RWPE1 (cell line): ENCODE data around the gene FOCAD.

ENCODE experiments used
- CTCF ChIA-PET: fragments of 350-600 bp; sonication (Branson Sonifier 250); formaldehyde crosslinking; extraction: SDS; loops from one replicate; lab custom pipeline; 2021; lab: Yijun Ruan, JAX
- POLR2A ChIA-PET: fragments of 400-600 bp; formaldehyde crosslinking; extraction: SDS; loops from one replicate; lab custom pipeline; 2020; ENCODE audit warnings: antibody characterized with exemption; ENCODE audit not compliant: low non-redundant PET; lab: Yijun Ruan, JAX
- DNase-seq: peaks from one replicate; pipeline ENCODE4 v3.0.0; 2012; ENCODE audit warnings: low spot score
- H3K27ac ChIP-seq: fragments of 450-650 bp; 2 replicates; pipeline ENCODE4 v1.5.1; 2017
- CTCF ChIP-seq: fragments of 450-650 bp; conservative IDR thresholded peaks from 2 replicates; pipeline ENCODE4 v1.5.1; 2017; ENCODE audit warnings: low read depth, mild to moderate bottlenecking

Gene FOCAD

GRCh38 chr9:20788526-20789451 is 104.7 kb downstream of the FOCAD start:
- H3K27ac ChIP-seq = no peak overlapping the region
- ChIA-PET CTCF (interaction anchor here (0.5 kb wide), 1 partner anchor 147 kb away, joined by 3 read pairs; no protein-coding TSS in a partner anchor), POLR2A (no interaction called here)
- TF ChIP-seq CTCF = no peak
- DNase-seq = no peak

GRCh38 chr9:20790721-20791120 is 106.7 kb downstream of the FOCAD start:
- no peak overlapping the region for H3K27ac ChIP-seq
- no peak for DNase-seq
- ChIA-PET CTCF (no interaction called here), POLR2A (no interaction called here)
- TF ChIP-seq CTCF = no peak

- ChIA-PET CTCF (interaction anchor here (0.6 kb wide), 1 partner anchor 239 kb away, joined by 3 read pairs; no protein-coding TSS in a partner anchor), POLR2A (no interaction called here)
- no peak for DNase-seq
- H3K27ac ChIP-seq = no peak overlapping the region
- no peak for TF ChIP-seq CTCF
These were observed 107.6 kb downstream of the FOCAD start for GRCh38 chr9:20791682-20792081.

- ChIA-PET POLR2A (no interaction called here), CTCF (interaction anchor here (0.6 kb wide), 1 partner anchor 65 kb away, joined by 3 read pairs; no protein-coding TSS in a partner anchor)
- H3K27ac ChIP-seq = no peak overlapping the region
- DNase-seq = no peak
- TF ChIP-seq CTCF = no peak
These were observed 120.6 kb downstream of the FOCAD start for GRCh38 chr9:20804489-20805250.

GRCh38 chr9:20805766-20806165 is 121.7 kb downstream of the FOCAD start:
- no peak for DNase-seq
- TF ChIP-seq CTCF = no peak
- ChIA-PET POLR2A (no interaction called here), CTCF (interaction anchor here (1.1 kb wide), 1 partner anchor 10 kb away, joined by 4 read pairs; no protein-coding TSS in a partner anchor)
- no peak overlapping the region for H3K27ac ChIP-seq

- ChIA-PET POLR2A (no interaction called here), CTCF (no interaction called here)
- DNase-seq = no peak
- H3K27ac ChIP-seq = no peak overlapping the region
- no peak for TF ChIP-seq CTCF
These were observed 123.9 kb downstream of the FOCAD start for GRCh38 chr9:20808002-20808401.
